Adrenal gland (tissue), 5 donors: ENCODE data around the gene KLHL25.

Source experiments
- POLR2A ChIP-seq, 2 donors: fragments of 450-650 bp; IDR thresholded peaks; one replicate each; pipeline ENCODE4 v1.6.1; 2017; ENCODE audit warnings: antibody characterized with exemption in 2 of 2, mild to moderate bottlenecking in 2 of 2, moderate library complexity in 1 of 2
- TF ChIP-seq, protein P1 (sequence below), 6 experiments: fragments of 450-650 bp in 4 of 6; fragments of 200-600 bp in 2 of 6; sonication (generic) in 1 of 6; IDR thresholded peaks; 1 replicate in 5 of 6; 2 replicates in 1 of 6; pipeline versions ENCODE4 v1.5.1 to v1.8.0; 2016 to 2021; ENCODE audit warnings: antibody characterized with exemption in 6 of 6, mild to moderate bottlenecking in 2 of 6, moderate library complexity in 1 of 6
- donor health status: DM: no; HTN: no; CAD: no.

GRCh38 chr15:85793641-85794597, 806 bp downstream of the KLHL25 start:
- no peak for TF ChIP-seq POLR2A (IDR thresholded peaks at IDR 0.05)
- TF ChIP-seq, protein P1, sequence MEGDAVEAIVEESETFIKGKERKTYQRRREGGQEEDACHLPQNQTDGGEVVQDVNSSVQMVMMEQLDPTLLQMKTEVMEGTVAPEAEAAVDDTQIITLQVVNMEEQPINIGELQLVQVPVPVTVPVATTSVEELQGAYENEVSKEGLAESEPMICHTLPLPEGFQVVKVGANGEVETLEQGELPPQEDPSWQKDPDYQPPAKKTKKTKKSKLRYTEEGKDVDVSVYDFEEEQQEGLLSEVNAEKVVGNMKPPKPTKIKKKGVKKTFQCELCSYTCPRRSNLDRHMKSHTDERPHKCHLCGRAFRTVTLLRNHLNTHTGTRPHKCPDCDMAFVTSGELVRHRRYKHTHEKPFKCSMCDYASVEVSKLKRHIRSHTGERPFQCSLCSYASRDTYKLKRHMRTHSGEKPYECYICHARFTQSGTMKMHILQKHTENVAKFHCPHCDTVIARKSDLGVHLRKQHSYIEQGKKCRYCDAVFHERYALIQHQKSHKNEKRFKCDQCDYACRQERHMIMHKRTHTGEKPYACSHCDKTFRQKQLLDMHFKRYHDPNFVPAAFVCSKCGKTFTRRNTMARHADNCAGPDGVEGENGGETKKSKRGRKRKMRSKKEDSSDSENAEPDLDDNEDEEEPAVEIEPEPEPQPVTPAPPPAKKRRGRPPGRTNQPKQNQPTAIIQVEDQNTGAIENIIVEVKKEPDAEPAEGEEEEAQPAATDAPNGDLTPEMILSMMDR (IDR thresholded peaks at IDR 0.05), result no peak
